GM12892 (cell line): ENCODE results near the gene CIT.

Experiments
- POLR2A ChIP-seq: IDR thresholded peaks from 2 replicates; pipeline ENCODE4 v1.6.1; 2011; ENCODE audit warnings: low read depth, low read length, control low read depth
- TAF1 ChIP-seq: IDR thresholded peaks from 2 replicates; pipeline ENCODE4 v1.6.1; 2011; ENCODE audit warnings: low read depth, mild to moderate bottlenecking, control low read depth, low read length, borderline replicate concordance

GRCh38 chr12:119751961-119752360, 125.2 kb downstream of the CIT start:
- TF ChIP-seq POLR2A = no peak
- no peak for TF ChIP-seq TAF1
